Measurements from ENCODE around the gene ADTRP.

ADTRP gene

GRCh38 chr6:11665604-11666326, 112.8 kb downstream of the ADTRP start (continued):
- TF ChIP-seq ZNF560 (tag by site-specific recombination; IDR thresholded peaks at IDR 0.05; ENCODE audit: borderline replicate concordance) (no peak), ZNF501 (tag by site-specific recombination; IDR thresholded peaks at IDR 0.05) (no peak), ZNF114 (tag by site-specific recombination; IDR thresholded peaks at IDR 0.05) (no peak), ZNF37A (tag by site-specific recombination; IDR thresholded peaks at IDR 0.05) (no peak), ZBTB8A (tag by site-specific recombination; IDR thresholded peaks at IDR 0.05) (no peak), ZFP69B (tag by site-specific recombination; IDR thresholded peaks at IDR 0.05) (no peak), SP3 (tag by site-specific recombination; IDR thresholded peaks at IDR 0.05) (no peak), ZNF645 (tag by site-specific recombination; IDR thresholded peaks at IDR 0.05) (no peak), ZNF510 (tag by site-specific recombination; IDR thresholded peaks at IDR 0.05; ENCODE audit: insufficient replicate concordance) (no peak)

All from HEK293 (cell line).